HT-29 (cell line): ENCODE data around the gene UXT. TPM values are rescaled to one million over a fixed set of nuclear protein-coding genes. Genes with fewer than 3 reads are reported as not detected.

Experiments
- DNase-seq: peaks from one replicate; pipeline ENCODE4 v3.0.0-alpha.2; 2015; ENCODE audit warnings: low spot score
- total RNA-seq: library from RNA; depleted of rRNA; stranded (reverse); fragments of >200 nt; shearing (Covaris generic); gene quantifications from 2 replicates; pipeline ENCODE4 v1.2.3, GENCODE V29; 2014

Gene UXT
- total RNA-seq, 1 experiment from 2014 or later: 167 TPM

DNA sequence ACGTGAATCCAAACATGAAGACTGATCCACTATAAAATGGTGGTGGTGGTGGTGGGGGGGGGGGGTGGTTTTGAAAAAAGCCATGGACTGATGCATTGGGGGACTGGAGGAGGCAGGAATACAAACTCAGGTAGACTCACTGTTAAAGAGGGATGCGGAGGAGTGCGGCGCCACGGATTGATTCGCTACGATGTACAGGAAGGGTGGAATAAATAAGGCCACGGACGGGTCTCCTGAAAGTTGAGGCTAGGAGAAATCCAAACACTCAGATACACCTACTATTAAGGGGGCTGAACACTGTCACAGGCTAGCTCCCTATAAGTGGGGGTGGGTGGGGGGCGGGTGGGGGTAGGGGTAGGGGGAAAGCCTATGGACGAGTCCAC, 9.2 kb downstream of the UXT start:
- peak; percentile 10 for DNase-seq

DNA sequence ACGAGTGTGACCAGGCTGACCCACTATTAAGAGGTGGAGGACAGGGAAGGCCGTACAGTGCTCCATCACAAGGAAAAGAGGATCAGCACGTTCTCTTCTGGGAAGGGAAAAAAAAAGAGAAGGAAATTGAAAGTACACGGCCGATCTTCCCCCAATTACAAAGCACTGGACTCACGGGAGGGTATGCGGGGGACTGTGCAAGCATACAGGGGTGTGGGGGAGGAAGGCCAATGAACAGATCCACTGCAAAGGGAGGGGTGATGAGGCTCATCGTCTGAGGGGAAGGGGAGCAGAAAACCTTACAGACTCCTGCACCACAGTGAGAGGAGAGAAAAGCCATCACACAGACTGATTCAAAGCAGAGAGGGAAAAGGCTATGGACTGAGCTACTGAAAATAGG, 9.7 kb downstream of the UXT start:
- no peak for DNase-seq

DNA sequence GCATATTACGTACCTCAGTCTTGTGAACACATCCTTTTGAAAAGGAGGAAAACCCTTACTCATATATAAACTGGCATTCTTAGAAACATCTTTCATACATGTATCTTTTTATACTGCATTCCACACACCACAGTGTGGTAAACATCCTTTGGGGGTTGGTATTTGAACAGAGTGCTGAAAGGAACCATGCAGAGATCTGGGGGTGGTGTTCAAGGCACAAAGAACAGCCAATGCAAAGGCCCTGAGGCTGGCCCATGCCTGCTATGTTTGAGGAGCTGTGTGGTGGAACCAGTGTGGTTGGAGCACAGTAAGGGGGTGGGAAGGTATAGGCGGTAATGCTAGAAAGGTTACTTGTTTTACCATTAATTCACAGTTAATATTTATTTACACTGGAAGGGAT, 10.6 kb downstream of the UXT start:
- no peak for DNase-seq

DNA sequence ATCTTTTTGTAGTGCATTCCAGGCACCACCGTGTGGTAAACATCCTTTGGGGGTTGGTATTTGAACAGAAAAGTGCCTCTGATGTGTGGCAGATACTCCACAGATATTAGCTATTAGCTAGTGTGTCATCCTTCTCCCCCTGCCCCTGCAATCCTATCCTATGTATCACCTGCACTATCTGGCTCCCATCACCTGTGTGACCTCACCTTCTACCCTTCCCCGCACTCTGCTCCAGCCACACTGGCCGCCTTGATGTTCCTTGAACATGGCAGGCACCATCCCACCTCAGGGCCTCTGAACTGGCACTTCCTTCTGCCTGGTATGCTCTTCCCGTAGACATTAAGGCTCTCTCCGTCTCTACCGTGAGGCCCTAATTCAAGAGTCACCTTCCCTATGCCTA, 12.3 kb downstream of the UXT start:
- no peak for DNase-seq

DNA sequence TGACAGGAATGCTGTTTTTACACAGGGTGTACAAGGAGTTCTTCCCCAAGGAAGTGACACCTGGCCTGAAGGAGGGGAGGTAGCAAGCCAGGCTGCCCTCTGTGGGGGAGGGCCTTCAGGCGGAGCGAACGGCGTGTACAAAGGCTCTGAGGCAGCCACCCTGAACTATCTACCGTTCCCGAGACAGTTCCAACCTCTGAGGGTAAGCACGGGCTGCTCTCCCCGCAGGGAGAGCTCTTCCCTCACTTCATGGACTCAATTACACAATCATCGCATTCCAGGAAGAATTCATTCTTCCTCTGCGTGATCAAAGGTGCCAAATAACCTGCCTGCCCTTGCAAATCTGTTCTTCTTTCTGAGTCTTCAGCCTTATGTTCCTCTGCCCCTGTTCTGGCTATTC, 13.4 kb downstream of the UXT start:
- DNase-seq: no peak

DNA sequence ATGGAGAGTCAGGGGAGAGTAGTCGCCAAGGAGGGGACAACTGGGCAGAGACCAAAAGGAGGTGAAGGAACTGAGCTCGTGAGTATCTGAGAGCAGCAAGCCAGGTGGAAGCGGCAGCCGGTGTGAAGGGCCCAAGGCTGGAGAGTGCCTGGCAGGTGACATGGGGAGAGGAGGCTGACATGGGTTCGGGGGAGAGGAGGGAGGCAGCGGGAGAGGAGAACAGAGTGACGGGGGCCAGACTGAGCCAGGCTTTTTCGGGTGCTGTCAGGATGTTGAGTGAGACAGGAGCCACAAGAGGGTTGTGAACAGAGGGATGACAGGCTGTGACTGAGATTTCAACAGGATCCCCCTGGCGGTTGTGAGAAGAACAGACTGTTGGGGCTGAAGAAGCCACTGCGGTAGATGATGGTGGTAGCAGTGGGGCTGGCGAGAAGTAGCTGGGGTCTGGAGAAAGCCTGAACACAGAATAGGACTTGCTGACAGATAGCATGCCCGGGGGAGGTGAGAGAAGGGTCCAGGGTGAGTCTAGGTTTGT, 14.4 kb downstream of the UXT start:
- DNase-seq: peak; percentile 59

DNA sequence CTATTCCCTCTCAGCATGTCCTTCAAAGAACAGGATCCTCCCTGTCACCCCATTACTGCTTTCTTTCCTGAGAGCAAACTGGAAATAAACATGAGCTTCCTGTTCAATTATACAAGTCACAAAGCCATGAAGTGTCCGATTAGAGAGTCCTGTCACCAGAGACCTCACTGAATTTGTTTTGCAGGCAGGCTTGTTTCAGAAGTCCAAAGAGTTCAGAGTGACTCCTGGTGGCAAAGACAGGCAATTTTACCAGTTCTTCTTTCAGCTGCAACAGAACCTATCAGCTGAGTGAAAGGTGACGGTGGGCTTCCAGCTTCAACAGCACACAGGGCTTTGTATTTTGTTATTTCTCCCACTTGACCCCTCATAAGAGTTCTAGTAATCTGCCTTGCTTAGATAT, 15.1 kb downstream of the UXT start:
- DNase-seq: no peak

DNA sequence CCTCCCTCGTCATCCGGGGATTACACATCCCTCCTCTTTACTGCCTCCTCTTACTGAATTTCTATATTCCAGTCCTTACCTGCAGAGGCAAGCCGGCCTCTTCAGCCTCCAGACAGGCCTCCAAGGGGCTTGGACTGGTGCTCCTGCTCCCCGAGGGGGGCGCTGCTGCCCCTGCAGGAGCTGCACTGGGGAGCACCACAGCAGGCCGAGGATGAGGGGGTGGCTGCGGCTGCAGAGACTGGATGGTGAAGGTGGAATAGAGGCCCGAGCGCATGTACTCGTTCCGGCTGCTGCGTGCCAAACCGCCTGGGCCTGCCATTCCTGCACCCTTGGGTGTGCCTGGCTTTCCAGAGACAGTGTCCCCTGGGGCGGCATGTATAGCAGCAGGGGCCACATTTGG, 20.2 kb downstream of the UXT start:
- no peak for DNase-seq

DNA sequence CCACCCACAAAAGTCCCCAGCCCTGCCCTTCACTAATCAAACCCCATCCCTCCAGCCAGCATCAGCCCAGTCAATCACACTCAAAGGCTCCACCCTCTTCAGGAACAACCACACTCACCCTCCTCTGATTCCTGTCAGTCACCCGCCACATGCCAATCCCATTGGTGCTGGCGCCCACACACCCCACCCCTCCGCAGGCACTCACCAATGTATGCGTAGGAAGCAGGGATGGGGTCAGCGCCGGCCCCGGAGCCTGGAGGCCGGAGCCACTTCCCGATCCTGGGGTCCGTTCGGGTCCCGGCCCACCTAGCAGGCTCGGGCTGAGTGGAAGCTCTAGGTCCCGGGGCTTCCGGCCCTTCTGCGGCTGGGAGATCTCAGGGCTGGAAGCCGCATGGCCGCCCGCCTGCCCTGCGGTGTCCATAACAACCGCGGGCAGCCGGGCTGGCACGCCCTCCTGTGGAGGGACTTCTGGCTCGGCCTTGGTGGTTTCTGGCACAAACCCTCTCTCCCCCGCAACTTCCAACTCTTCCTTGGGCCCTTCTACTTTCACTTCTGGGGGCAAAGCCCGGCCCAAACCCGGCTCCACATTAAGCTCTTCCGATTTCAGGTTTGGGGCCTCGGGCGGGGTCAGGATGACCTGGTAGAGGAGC, 21.3 kb downstream of the UXT start:
- DNase-seq: no peak

DNA sequence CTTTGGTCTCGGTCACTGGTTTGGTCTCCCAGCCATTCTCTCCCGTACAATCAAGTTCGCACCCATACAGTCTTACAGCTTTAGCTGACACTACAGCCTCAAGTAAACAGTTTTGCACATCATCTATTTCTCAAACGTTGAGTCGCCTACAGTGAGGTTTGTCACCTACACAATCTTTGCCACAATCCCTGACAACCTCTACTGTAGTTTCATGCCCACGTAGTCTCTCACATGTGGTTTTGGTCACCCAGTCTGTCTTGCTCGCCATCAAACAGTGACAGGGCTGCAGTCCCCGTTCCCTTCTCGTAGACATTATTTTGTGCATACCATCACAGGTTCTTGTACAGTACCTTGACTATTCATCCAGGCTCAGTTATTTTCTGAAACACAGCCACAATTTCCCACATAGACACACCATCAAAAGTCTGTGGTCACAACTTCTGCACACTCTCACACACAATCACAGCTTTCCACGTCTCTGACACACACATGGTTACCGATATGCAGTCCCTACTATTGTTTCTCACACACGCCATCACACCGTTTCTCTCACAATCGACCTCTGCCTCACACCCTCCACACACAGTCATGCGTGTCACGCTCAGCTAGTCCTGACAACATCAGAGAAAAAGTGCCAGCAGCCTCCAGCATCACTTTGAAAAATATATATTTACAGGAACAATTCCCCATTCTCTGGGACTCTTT, 24.0 kb downstream of the UXT start:
- DNase-seq: no peak

DNA sequence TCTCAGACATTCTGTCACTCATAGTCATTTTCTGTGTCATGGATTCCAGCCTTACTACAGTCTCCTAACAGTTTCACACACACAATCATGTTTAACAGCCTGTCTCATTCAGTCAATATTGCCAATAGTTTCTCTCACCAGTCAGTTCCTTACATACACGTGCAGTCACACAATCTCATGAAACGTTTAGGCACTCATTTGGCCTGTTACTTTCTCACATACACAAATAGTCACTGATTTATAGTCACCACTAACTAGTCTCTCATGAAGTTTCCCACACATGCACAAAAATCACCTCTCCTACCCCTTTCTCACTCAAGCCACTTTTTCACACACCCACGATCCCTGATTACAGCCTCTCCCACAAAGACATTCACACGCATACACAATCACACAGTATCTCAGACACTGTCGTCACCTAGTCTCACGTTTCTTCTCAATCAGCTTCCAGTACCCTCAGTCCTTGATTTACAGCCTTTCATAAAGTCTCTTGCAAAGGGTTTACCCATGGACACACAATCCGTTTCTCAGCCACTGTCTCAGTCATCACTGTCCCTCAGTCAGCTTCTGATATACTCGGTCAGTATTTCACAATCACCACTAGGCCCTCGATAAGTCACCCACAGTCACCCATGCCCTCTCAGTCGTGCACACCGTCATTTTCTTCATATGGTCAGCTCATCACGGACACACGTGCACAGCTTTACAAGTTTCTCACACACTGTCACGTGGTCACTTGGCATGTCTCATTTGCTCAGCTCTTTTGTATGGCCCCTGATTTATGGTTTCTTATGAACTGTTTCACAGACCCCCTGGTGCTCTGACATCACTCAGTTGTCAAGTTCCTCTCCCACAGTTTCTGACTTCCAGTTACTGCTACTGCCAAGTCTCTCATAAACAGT, 25.0 kb downstream of the UXT start:
- no peak for DNase-seq

DNA sequence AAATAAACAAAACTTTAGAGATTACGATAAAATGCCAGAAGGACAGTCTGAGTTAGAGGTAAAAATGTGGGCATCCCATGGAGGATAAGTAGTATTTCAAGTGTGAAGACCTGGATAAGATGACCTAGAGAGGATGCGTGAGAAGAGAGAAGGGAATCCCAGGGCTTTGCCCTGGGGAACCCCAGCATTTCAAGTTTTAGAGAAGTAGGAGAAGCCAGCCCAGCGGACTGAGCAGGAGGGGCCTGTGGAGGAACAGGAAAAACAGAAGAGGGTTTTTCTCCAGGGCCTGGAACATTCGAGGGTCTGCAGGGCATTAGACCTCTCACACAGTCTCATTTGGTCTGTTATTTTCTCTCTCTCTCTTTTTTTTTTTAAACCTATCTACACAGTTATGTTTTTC, 26.3 kb downstream of the UXT start:
- DNase-seq: no peak

DNA sequence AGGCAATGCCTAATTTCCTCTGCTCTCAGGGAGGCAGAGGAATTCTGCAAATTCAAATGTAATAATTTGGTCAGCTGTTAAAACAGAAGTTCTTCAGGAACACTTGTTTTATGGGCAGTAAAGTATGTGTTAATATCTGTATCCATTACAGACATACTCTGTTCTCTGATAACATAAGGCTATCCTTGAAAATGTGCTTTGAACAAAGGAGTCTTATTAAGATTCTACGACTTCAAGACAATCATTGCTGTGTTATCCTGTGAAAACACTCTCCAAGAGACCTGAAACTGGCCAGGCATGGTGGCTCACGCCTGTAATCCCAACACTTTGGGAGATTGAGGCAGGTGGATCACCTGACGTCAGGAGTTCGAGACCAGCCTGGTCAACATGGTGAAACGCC, 27.3 kb downstream of the UXT start:
- no peak for DNase-seq

DNA sequence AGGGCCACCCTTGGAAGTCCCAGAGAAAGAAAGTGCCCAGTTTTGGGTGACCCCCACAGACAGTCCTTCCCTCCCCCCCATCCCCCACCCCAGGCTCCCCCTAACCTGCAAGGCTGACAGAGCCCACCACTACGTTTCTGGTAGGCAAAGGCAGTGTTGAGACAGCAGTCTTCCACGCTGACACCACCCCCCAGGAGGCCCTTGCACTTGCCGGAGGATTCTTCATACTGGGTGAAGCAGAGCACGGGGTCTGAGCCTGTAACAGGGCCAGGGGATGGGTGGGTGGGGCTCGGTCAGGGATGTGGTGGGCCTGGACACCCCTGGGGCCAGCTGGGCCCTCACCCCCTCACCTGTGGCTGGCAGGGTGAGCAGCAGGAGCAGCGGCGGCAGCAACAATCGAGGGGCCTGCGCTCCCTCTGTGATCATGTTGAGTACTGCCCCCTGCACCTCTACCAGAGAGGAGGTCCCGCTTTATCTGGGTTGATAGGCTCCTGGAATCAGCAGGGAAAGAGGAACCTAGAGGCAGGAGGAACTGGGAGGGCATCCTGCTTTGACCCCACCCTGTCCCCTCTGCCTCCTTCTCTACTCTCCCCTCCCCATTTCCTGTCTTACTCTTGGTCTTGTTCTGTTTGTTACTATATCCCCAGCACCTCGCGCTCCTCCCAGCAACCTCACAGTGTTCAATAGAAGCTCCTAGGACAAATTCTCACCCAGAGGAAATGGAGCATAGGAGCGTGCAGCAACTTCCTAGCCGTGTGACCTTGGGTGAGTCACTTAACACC, 29.4 kb downstream of the UXT start, which contains the start of gene CFP:
TSS of gene CFP (minus strand) at position 512 of the 782 bp plus-strand sequence. CDS start at position 426, 86 bp downstream.
- DNase-seq: no peak

DNA sequence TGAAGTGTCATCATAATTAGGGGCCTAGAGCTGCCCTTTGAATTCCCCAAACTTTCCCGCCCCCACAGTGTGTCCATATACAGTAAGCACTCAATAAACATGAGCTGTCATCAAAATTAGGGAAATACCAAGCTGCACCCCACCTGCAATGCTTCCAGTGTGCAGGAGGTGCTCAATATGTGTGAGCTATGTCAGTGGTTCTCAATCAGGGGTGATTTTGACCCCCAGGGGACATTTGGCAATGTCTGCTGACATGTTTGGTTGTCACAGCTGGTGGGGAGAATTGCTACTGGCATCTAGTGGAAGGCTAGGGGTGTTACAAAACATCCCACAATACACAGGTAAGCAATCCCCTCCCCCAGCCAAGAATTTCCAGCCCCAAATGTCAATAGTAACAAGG, 30.0 kb downstream of the UXT start:
- DNase-seq: peak; percentile 24

DNA sequence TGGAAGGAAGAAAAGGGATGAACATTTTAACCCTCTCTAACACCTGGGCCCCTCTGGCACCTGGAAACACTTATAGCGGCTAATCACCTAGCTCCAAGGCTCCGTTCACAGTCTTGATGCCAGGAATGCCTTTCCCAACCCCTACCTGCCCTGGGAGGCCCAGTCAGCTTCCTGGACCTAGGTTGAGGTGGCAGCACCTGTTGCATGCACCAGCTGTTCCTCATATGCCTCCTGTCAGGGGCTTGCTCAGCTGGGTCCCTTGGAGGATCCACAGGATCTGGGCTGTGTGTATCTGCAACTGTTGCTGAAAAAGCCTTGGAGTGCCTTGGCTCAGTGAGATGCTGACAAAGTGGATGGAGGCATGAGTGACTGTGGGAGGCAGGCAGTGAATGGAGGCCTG, 33.6 kb downstream of the UXT start:
- no peak for DNase-seq

DNA sequence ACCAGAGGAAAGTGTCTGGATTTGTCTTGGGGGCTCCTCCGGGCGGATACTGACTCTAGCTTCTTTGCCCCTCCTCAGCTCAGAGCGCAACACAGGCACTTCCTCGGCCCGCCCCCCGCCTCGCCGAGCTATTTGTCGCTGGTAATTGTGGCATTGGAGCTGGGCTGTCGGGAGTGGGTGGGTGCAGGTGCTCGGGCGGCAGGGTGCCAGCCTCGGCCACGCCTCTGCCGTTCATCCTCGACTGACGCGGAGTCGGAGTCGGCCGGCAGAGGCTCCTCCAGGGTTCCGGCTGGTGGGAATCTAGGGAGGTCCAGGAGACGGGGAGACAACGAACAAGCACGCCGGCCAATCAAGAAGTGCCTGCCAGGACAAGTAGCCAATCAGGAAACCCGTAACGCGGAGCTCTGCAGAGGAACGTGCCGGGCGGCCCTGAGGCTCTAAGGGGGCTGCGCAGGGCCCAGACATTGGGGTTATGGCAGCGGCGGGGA, 35.4 kb downstream of the UXT start:
- peak; percentile 57 for DNase-seq

DNA sequence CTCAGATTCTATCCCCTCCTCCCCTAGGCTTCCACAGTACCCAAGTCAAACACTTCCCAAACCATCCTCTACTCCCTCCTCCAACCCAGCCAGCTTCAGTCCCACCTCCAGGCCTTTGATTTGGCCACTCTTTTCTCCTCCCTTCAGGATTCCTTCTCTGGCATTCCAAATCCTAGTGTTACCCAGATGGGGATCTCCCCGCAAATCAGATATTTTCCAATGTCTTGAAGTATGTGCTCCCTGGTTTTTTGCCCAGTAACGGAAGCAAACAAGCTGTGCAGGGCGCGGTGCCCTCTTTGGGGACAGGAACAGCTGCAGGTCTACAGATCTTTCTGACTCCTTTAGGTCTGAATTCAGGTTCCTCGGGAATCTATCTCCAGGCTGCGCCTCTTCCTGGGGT, 37.1 kb downstream of the UXT start:
- no peak for DNase-seq

DNA sequence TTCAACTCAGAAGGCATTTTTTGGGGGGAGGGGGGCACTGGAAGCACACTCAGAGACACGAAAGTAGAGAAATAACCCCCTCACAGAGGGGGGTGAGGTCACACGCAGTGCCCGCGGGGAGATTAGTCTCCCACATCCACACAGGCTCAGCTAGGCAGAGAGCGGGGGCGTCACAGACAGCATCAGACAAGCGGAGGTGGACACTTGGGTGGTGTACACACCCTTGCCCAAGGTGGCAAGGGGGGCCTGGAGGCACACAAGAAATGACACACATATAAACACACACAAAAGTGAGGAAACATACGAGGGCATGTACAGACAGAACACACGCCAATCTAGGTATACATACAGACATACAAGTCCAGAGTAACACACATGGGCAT, 38.7 kb downstream of the UXT start:
- DNase-seq: no peak

DNA sequence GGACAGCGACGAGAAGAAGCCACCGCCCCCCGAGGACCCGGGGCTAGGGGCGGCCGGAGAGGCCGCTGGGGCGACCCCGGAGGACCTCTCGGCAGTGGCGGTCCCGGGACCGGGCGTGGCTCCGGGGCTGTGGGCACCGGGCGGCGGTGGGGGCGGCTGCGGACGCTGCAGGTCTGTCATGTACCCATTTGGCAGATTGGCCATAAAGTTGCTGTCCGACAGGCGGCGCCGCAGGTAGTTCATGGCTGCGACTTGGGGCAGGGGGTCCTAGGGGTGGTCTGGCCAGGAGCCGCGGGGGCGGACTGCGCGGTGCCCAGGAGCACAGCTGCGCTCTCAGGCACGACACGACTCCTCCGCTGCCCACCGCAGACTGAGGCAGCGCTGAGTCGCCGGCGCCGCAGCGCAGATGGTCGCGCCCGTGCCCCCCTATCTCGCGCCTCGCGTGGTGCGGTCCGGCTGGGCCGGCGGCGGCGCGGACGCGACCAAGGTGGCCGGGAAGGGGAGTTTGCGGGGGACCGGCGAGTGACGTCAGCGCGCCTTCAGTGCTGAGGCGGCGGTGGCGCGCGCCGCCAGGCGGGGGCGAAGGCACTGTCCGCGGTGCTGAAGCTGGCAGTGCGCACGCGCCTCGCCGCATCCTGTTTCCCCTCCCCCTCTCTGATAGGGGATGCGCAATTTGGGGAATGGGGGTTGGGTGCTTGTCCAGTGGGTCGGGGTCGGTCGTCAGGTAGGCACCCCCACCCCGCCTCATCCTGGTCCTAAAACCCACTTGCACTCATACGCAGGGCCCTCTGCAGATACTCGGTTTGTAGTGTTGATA, 39.3 kb downstream of the UXT start, which contains the start of gene SYN1:
TSS of gene SYN1 (minus strand) at position 372 of the 817 bp plus-strand sequence. CDS start at position 243, 129 bp downstream.
- no peak for DNase-seq
